Measurements from ENCODE around the gene PRKCQ.

Gene PRKCQ

DNA sequence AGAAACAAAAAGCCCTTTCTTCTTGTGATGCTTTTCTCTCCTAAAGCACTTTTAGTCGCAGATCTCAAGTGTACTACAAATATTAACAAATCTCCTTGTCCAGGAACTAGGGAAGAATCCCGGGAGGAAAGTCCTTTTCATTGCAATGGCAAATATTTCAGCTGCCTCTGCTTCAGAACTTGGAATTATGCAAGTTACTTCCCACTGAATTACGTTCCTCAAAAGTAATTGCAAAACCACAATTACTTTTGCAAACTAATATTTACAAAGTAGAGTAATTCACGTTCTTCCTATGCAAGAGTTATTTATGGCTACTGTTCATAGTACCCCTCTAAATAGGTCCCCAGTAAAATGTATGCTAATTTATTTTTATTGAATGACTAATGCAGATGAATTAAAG is 14.5 kb downstream of the PRKCQ start:
- no peak overlapping the region for H3K4me3 Mint-ChIP-seq
- DNase-seq: no peak
- H3K27me3 Mint-ChIP-seq: no peaks in the 10 kb centered on the region
- no peak overlapping the region for H3K27ac Mint-ChIP-seq
- no peaks in the 10 kb centered on the region for H3K9me3 Mint-ChIP-seq
- peaks cover 82% of the 10 kb centered on the region for H3K4me1 Mint-ChIP-seq
- no peak for ATAC-seq

DNA sequence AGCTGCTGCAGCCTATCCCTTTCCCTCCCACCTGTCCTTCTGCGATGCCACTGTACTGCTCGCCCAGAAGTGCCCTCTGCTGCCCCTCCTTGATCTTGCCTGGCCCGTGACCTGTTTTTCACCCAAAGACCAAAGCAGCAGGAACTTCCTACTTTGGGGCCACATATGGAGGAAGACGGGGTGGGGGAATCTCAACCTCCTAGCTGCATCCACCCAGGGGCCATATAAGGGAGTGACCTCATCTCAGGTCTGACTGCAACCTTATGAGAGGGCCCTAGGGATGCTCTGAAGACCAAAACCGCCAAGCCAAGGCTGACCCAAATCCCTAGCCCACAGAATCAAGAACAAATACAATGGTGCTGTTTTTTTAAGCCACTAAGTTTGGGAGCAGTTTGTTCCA is 15.7 kb downstream of the PRKCQ start:
- Mint-ChIP-seq H3K27ac (no peak overlapping the region), H3K4me3 (peak overlapping the region; percentile 36 to 61), H3K9me3 (no peaks in the 10 kb centered on the region), H3K4me1 (peaks cover 81% of the 10 kb centered on the region), H3K27me3 (no peaks in the 10 kb centered on the region)
- no peak for DNase-seq
- no peak for ATAC-seq

DNA sequence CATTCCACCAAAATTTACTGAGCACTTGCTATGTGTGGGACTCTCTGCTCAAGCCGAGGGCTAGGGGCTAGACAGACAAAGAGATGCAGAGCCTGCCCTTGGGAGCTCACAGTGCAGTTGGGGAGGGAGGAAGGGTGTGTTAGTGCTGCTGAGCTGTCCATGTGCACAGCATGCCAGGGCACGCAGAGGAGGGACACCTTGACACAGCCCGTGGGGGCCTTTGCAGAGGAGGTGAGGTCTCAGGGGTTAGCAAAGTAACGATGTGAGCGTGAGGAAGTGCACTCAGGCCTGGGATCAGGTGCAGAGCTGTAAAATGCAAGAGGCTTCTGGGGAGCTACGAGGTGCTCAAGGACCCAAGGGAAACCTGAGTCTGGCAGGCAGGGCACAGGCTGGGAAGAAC is 16.3 kb downstream of the PRKCQ start:
- peaks cover 81% of the 10 kb centered on the region for H3K4me1 Mint-ChIP-seq
- peak; percentile 47 for ATAC-seq
- peak overlapping the region; percentile 61 to 67 for H3K4me3 Mint-ChIP-seq
- peak in 1 of 2 donors; percentile 8 for DNase-seq
- H3K27ac Mint-ChIP-seq: peak overlapping the region in 1 of 2 donors; percentile 63
- no peaks in the 10 kb centered on the region for H3K27me3 Mint-ChIP-seq
- no peaks in the 10 kb centered on the region for H3K9me3 Mint-ChIP-seq

DNA sequence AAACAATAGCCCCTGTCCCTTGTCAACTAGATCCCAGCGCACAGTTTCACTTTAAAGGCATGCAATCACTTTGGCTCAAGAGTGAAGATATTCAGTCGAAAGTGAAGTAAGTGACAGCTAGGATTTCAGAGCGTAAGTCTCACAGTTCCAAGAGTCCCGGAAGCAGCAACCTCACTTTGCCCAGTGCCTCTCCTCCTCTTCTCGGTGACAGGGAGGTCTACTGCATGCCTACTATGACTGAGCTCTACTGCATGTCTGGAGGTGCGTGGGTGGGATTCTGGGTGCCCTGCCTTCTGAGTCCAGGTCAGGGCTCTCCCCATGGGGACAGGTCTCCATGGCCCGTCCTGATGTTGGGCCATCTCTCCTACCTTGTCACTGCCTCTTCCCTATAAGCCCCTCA is 17.0 kb downstream of the PRKCQ start:
- peak overlapping the region; percentile 61 to 67 for H3K4me3 Mint-ChIP-seq
- H3K27ac Mint-ChIP-seq: peak overlapping the region; percentile 28 to 72

DNA sequence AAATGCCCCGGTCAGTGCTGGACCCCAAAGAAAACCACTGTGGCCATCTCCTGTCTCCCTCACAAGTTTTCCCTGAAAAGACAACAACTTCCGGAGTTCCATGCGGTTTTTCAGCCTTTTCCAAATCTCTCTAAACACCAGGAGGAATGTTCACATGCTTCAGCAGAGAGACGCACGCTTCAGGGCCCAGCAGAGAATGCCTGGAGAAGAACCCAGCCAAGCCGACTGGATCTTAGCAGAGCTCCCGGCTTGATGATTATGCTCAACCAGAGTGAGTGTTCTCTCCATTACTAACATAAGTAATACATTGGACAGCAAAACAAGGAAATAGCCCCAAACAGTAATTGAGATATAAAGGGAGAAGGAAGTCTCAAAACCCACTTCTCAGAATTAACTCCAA is 17.9 kb downstream of the PRKCQ start:
- ATAC-seq: no peak
- no peak for DNase-seq
- peaks cover 85% of the 10 kb centered on the region for H3K4me1 Mint-ChIP-seq
- H3K9me3 Mint-ChIP-seq: no peaks in the 10 kb centered on the region
- no peaks in the 10 kb centered on the region for H3K27me3 Mint-ChIP-seq
- H3K27ac Mint-ChIP-seq: no peak overlapping the region
- H3K4me3 Mint-ChIP-seq: peak overlapping the region; percentile 60 to 67

More for the DNA sequence above, 17.0 kb downstream of the PRKCQ start:
- Mint-ChIP-seq H3K9me3 (no peaks in the 10 kb centered on the region), H3K27me3 (no peaks in the 10 kb centered on the region), H3K4me1 (peaks cover 83% of the 10 kb centered on the region)
- DNase-seq: peak; percentile 58 to 75
- ATAC-seq: peak; percentile 98

DNA sequence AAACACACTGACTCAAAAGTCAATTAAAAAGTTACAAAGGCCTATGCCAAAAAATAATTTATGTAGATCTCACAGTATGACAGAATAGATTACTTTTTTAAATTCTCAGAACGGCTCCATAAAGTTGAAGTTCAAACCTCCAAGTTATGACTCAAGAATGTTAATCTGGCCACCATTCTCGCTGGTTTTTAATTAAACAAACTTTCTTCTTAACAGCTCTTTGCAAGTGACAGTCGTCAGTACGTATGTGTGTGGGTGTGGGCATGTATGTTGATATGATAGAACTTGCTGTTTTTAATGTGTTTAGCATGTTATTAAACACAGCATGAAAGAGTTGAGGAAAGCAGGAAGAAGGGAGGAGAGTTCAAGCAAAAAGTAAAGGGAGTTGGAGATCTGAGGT is 18.5 kb downstream of the PRKCQ start:
- H3K4me3 Mint-ChIP-seq: peak overlapping the region; percentile 51 to 67
- H3K4me1 Mint-ChIP-seq: peaks cover 85% of the 10 kb centered on the region
- H3K27me3 Mint-ChIP-seq: no peaks in the 10 kb centered on the region
- DNase-seq (no peak), ATAC-seq (no peak)
- H3K9me3 Mint-ChIP-seq: no peaks in the 10 kb centered on the region
- peak overlapping the region in 1 of 2 donors; percentile 85 for H3K27ac Mint-ChIP-seq

DNA sequence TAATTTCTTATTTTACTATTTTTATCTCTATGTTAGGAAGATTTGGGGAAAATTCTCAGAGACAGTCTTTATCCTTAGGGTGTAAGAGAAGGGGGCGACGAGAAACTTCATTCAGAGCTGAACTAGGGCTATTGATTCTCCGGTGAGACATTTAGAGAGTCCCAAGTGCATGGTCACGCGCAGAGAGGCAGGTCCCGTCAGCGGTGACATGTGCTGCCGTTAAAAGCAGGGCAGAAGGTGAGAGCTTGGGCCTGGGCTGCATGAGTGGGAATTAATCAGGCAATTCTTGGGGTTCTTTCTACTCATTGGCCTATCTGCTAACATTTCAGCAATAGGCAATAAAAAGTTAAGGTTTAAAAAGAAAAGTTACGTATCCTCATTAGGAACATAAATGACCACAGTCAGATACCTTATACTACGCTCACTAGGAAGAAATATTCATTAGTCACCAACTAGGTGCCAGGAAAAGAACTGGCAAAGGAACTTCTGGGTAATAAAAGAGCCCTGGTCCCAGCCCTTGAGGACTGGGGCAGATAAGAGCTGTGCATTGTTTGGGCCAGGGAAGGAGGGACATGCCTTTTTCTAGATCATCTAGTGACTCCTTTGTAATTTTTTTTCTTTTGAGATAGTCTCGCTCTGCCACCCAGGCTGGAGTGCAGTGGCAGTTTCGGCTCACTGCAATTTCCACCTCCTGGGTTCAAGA is 21.2 kb downstream of the PRKCQ start:
- DNase-seq: no peak
- peak overlapping the region; percentile 41 to 51 for H3K4me3 Mint-ChIP-seq
- no peaks in the 10 kb centered on the region for H3K9me3 Mint-ChIP-seq
- H3K4me1 Mint-ChIP-seq: peaks cover 89% of the 10 kb centered on the region
- no peak for ATAC-seq
- no peak overlapping the region for H3K27ac Mint-ChIP-seq
- H3K27me3 Mint-ChIP-seq: no peaks in the 10 kb centered on the region

DNA sequence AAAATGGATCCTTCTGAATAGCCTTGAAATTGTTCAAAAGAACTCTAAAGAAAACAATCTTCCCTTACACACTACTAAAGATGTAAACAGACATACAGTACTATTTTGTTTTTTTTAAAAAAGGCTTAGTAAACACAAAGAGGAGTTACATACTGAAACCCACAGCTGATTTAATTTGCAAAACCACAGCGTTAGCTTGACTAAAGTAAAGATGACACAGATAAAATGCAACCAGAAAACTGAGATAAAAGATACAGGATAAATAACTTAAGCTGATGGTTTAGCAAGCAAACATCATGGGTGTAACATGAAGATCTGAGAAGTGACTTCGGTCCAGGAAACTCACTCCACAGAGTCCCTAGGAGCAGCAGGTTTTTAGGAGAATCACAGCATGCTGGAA is 21.8 kb downstream of the PRKCQ start:
- no peaks in the 10 kb centered on the region for H3K9me3 Mint-ChIP-seq
- H3K27ac Mint-ChIP-seq: peak overlapping the region; percentile 0 to 7
- peaks cover 89% of the 10 kb centered on the region for H3K4me1 Mint-ChIP-seq
- H3K27me3 Mint-ChIP-seq: no peaks in the 10 kb centered on the region
- no peak for ATAC-seq
- peak overlapping the region; percentile 48 to 51 for H3K4me3 Mint-ChIP-seq
- DNase-seq: no peak

DNA sequence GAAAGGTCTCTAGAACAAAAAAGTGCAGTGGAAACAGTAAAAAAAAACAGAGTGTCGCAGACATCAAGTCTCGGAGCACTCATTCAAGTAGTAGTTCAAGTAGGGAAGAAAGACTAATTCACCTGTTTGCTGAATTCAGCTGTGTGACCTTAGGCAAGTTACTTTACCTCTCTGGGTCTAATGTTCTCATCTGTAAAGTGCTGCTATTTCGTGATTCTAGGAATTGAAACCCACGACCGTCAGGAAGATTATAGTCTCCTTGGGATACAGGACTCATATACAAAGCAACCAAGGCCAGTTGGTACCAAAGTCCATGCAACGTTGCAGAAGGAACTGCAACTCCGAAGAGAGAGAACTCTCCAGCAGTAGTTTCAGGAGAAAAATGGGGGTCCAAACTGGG is 26.1 kb downstream of the PRKCQ start:
- ATAC-seq (no peak), DNase-seq (no peak)
- Mint-ChIP-seq H3K27ac (no peak overlapping the region), H3K4me3 (no peak overlapping the region), H3K27me3 (no peaks in the 10 kb centered on the region), H3K4me1 (peaks cover 76% of the 10 kb centered on the region), H3K9me3 (peaks cover 4 to 5% of the 10 kb centered on the region in 2 donors)

DNA sequence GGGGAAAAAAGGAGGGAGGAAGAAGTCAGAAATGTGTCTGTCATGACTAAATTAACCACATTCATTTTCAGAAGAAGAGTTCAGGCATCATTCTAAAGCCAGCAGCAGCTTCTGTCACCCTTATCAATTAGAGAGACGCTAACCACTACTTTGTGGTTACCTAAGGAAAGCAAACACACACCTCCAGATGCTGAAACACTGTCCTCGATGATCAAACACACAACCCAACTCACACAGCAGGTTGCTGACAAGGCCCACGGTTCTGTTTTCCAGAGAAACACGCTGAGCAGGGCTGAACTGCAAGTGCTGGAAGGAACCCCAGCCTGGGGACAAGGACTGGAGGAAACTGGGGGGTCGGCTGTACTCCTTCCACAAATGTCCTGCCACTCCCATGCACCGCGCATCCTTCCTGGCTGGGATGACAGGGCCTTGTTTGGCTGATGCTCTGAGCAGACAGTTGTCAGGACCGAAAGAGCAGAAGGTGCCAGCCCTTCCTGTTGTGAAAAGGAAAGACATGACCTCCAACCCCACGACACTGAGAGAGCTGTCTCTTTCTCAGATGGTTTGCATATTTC is 36.6 kb downstream of the PRKCQ start:
- Mint-ChIP-seq H3K27me3 (no peaks in the 10 kb centered on the region), H3K27ac (peak overlapping the region; percentile 91 to 96), H3K4me1 (peaks cover 78% of the 10 kb centered on the region), H3K4me3 (peak overlapping the region; percentile 80 to 88), H3K9me3 (no peaks in the 10 kb centered on the region)
- peak; percentile 59 to 74 for DNase-seq
- peak; percentile 97 for ATAC-seq

DNA sequence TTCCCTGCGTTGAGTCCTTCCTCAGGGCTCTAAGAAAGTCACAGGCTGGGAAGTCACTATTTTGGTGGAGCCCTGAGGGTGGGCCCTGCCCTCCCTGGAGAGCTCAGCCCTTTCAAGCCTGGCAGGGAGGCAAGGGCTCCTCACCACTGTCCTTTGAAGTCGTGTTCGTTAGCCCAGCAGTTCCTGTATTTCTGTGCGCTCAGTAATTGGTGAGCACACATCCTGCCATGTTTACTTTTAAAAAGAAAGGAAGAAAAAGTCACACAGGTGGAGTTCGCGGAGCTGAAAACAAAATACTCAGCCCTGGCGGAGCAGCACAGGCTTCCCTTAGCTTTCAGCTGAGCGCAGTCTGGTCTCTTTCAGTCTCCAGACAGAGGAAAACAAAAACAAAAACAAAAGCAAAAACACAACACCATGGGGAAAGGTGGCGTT is 37.1 kb downstream of the PRKCQ start:
- Mint-ChIP-seq H3K4me3 (peak overlapping the region; percentile 80 to 88), H3K27ac (peak overlapping the region; percentile 91 to 96)
- peak; percentile 74 for ATAC-seq

DNA sequence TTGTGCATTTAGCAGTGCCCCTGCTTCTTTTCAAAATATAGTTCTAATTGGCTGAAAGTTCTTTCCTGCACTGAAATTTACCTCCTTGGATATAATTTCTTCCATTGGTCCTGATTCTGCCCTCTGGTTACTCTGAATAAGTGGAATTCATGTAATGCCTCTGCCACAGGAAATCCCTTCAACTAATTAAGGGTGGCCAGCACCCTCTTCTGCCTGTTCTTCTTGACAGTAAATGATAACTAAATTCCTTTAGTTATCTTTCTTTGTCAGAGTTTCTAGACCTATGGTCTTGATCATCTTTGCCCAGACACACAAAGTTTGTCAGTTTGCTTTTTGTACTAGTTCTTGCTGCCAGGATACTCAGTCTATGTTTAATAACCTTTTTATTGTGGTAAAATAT is 40.2 kb downstream of the PRKCQ start:
- DNase-seq (no peak), ATAC-seq (no peak)
- H3K4me1 Mint-ChIP-seq: peaks cover 93% of the 10 kb centered on the region
- no peak overlapping the region for H3K27ac Mint-ChIP-seq
- no peak overlapping the region for H3K4me3 Mint-ChIP-seq
- H3K27me3 Mint-ChIP-seq: no peaks in the 10 kb centered on the region
- H3K9me3 Mint-ChIP-seq: no peaks in the 10 kb centered on the region

More for the DNA sequence above, 37.1 kb downstream of the PRKCQ start:
- Mint-ChIP-seq H3K4me1 (peaks cover 83% of the 10 kb centered on the region), H3K27me3 (no peaks in the 10 kb centered on the region), H3K9me3 (no peaks in the 10 kb centered on the region)
- peak in 1 of 2 donors; percentile 56 for DNase-seq

DNA sequence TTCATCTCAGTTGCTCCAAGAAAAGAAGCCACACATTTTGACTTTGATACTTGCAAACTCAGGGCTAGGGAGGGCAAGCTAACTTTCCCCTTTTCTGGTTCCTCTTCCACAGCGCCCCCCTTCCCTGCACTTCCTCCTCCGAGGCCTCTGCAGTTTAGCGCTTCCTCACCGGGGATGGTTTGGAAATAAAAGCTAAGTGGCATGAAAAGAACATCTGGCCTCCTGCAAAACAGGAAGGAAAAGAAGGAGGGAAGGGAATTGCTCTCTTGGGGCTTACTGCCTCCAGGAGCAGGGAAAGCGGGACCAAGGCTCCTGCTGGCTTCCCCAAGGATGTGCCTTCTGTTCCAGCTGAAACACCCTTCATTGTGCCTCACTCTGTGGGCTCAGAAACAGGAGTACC is 42.3 kb downstream of the PRKCQ start:
- ATAC-seq: no peak
- no peak overlapping the region for H3K27ac Mint-ChIP-seq
- peaks cover 78% of the 10 kb centered on the region for H3K4me1 Mint-ChIP-seq
- no peaks in the 10 kb centered on the region for H3K9me3 Mint-ChIP-seq
- DNase-seq: no peak
- no peak overlapping the region for H3K4me3 Mint-ChIP-seq
- H3K27me3 Mint-ChIP-seq: no peaks in the 10 kb centered on the region

DNA sequence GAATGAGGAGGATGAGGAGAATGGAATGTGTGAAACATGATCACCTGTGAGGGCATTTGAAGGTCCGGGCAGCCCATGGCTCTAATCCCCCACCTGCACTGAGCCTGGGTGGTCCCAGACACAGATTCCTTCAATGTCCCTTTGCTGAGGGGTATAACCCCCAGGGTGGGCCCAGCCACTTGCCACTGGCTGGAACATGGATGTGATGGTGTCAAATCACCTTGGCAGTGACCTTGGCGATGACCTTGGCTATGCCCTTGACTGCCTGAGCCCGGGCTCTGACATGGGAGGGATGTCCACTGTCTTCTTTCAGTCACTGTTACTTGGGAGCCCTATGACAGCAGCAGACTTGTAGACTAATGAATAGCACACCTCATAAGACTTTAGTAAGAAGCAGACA is 44.0 kb downstream of the PRKCQ start:
- no peaks in the 10 kb centered on the region for H3K27me3 Mint-ChIP-seq
- ATAC-seq: no peak
- no peaks in the 10 kb centered on the region for H3K9me3 Mint-ChIP-seq
- H3K4me3 Mint-ChIP-seq: no peak overlapping the region
- H3K27ac Mint-ChIP-seq: no peak overlapping the region
- peaks cover 78% of the 10 kb centered on the region for H3K4me1 Mint-ChIP-seq
- DNase-seq: no peak

DNA sequence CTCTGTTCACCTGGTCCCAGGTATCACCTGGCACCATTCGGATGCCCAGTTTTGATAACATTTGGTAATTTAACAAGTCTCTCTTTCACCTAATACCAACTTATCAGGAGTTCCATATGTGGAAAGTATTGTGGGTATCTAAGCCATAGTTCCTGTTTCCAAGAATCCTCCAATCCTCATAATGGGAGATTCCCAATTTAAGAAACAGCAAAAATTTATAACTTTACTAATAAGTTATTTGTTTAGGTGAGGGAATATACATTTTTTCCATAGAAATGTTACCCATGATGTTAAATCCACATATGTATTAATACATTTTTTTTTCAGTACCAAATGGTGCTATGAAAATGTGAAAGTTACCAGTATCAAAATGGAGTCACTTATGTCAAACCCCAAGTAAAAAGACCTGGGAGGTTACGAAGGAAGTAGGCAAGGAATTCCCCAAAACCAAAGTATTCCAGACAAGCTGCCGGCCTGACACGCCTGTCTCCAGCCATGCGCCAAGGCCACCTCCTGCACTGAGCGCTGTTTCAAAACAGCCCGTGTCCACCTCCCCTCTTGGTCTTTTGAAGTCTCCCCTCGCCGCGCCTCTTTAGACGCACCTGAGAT is 44.8 kb downstream of the PRKCQ start:
- ATAC-seq (no peak), DNase-seq (no peak)
- peaks cover 78% of the 10 kb centered on the region for H3K4me1 Mint-ChIP-seq
- no peak overlapping the region for H3K27ac Mint-ChIP-seq
- H3K9me3 Mint-ChIP-seq: no peaks in the 10 kb centered on the region
- H3K27me3 Mint-ChIP-seq: no peaks in the 10 kb centered on the region
- no peak overlapping the region for H3K4me3 Mint-ChIP-seq

DNA sequence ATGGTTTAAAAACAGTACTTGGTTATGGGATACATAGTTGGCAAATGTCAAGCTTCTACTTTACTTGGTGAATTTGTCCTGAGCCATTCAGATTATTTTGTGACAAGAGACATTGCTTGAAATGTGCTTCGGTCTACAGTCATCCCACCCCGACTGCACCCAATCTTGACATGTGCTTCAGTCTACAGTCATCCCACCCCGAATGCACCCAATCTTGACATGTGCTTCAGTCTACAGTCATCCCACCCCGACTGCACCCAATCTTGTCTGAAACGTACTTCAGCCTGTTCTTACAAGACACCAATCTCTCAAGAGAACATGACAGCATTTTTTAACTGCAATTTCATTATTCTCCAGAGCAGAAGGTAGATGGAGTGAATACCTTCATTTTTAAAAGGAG is 47.8 kb downstream of the PRKCQ start:
- ATAC-seq (no peak), DNase-seq (no peak)
- Mint-ChIP-seq H3K4me1 (peaks cover 79% of the 10 kb centered on the region), H3K27ac (peak overlapping the region in 1 of 2 donors; percentile 72), H3K9me3 (no peaks in the 10 kb centered on the region), H3K27me3 (no peaks in the 10 kb centered on the region), H3K4me3 (no peak overlapping the region)

All from stimulated activated naive CD8-positive, alpha-beta T cell treated with anti-CD3 and anti-CD28 coated beads, Interleukin-15, amount 100 ng/mL, for 72 hours (primary cell).